K562 treated with DMSO at 1 percent for 24 hours (cell line): ENCODE data around the gene ERH. TPM values are rescaled to one million over a fixed set of nuclear protein-coding genes. Genes with fewer than 3 reads are reported as not detected.

ENCODE experiments used
- total RNA-seq: library from RNA; unstranded; fragments of 300-600 nt; gene quantifications from 2 replicates; pipeline ENCODE4 v1.2.3, GENCODE V29; 2022; ENCODE audit warnings: low read depth; ENCODE audit not compliant: insufficient read depth

ERH gene
- total RNA-seq, result 97.4 and 108 TPM in 2 replicates

DNA sequence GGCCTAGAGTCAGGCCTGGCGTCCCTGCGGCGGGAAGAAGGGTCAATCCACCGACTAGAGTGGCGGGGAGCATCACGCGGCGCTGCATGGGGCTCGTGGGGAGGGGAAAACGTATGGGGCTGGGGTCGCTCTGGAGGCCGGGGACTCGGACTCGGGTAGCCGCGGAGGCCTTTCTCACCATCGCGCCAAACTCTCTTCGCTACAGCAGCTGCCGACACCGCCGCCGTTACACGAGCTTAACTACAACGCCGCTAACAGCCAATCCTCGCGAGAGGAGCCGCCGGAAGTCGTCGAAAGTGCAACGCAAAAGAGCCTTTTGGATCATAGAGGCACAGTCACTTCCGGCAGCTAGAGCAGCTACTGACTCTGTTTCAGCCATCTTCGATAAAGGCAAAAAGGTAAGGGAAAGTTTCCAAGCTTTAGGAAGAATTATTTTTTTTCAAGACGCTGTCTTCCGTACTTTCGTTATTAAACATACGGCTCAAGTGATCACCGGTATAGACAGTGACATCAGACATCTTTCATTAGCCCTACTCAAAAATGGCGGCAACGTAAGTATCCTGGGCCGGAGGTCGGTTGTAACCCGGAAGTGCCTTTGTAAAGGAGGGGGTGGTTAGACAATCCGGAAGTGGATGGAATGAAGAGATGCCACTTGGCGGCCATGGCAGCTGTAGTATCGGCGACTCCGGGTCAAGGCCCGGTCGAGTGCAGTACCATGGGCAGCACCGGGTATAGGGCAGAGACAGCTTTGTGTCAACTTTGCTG, at the start of gene ERH, which contains the start of gene SLC39A9:
Gene ERH (minus strand): TSS at position 247 of the 765 bp plus-strand sequence. CDS start 66 bp downstream, at position 181.
Gene SLC39A9 (plus strand): TSS at position 640 of the 765 bp plus-strand sequence. CDS start 678 bp downstream, outside the sequence.

Other genes starting within 250 kb of the ERH start
- gene DCAF5, start 245.2 kb downstream of the ERH start, total RNA-seq, result 24.4 and 26.0 TPM in 2 replicates
- gene EXD2, start 206.8 kb downstream of the ERH start, total RNA-seq, result 5.6 and 6.2 TPM in 2 replicates
- gene GALNT16, start 138.1 kb downstream of the ERH start, total RNA-seq, result not detected in 2 replicates
- gene SLC39A9, start 393 bp upstream of the ERH start, total RNA-seq, result 23.9 and 26.9 TPM in 2 replicates
- gene PLEKHD1, start 86.4 kb upstream of the ERH start, total RNA-seq, result not detected in 2 replicates
- gene CCDC177, start 176.6 kb upstream of the ERH start, total RNA-seq, result not detected in 2 replicates
- gene SUSD6, start 213.3 kb upstream of the ERH start, total RNA-seq, result 8.7 and 9.4 TPM in 2 replicates